Ovary (tissue), 9 donors: Measurements from ENCODE around the gene ELAVL1. TPM values are rescaled to one million over a fixed set of nuclear protein-coding genes. Genes with fewer than 3 reads are reported as not detected.

Experiments
- DNase-seq, 5 donors: peaks; one replicate each; pipeline ENCODE4 v3.0.0-alpha.2; 2019 to 2020
- H3K27ac ChIP-seq, 2 donors: fragments of 200-600 bp; one replicate each; pipeline versions ENCODE4 v1.5.1 to v1.8.0; 2019 to 2022
- H3K27me3 ChIP-seq: fragments of 200-600 bp; one replicate; pipeline ENCODE4 v1.8.0; 2022
- H3K36me3 ChIP-seq: fragments of 200-600 bp; sonication (generic); one replicate; pipeline ENCODE4 v1.5.1; 2019
- H3K4me1 ChIP-seq: one replicate; pipeline ENCODE4 v1.8.1; 2013; ENCODE audit warnings: mild to moderate bottlenecking, moderate library complexity; ENCODE audit not compliant: insufficient read depth
- H3K4me3 ChIP-seq: fragments of 200-600 bp; sonication (generic); one replicate; pipeline ENCODE4 v1.5.1; 2017
- H3K9me3 ChIP-seq, 2 donors: fragments of 200-600 bp in 1 of 2; sonication (generic) in 1 of 2; one replicate each; pipeline versions ENCODE4 v1.5.1 to v1.8.1; 2013 to 2019; ENCODE audit warnings: mild to moderate bottlenecking in 1 of 2, moderate library complexity in 1 of 2
- CTCF ChIP-seq, 3 donors: fragments of 450-650 bp in 2 of 3; fragments of 200-600 bp in 1 of 3; IDR thresholded peaks; one replicate each; pipeline versions ENCODE4 v1.5.1 to v1.8.0; 2016 to 2022; ENCODE audit warnings: antibody characterized with exemption in 3 of 3, mild to moderate bottlenecking in 1 of 3
- EP300 ChIP-seq: sonication (generic); formaldehyde crosslinking; IDR thresholded peaks from one replicate; pipeline ENCODE4 v1.6.1; 2017; ENCODE audit warnings: antibody characterized with exemption
- POLR2A ChIP-seq: fragments of 450-650 bp; IDR thresholded peaks from one replicate; pipeline ENCODE4 v1.6.1; 2017; ENCODE audit warnings: antibody characterized with exemption, mild to moderate bottlenecking, moderate library complexity
- WGBS, 3 donors: extraction: QIAGEN DNeasy Blood & Tissue Kit in 1 of 3; methylation state at CpG; one replicate each; pipeline versions ENCODE4 v1.1.5 to v1.1.7; 2013 to 2017; 5-methylcytosine and 5-hydroxymethylcytosine counted together
- intact Hi-C, 4 donors: fragments of 100-400 bp; cut with DNase I; formaldehyde crosslinking; loops; one replicate each; pipeline versions ENCODE4 v1.11.0 to v1.15.1; 2022 to 2023
- polyA plus RNA-seq, 2 donors: library from polyadenylated mRNA; stranded (reverse); fragments of 200-250 nt in 1 of 2; fragments of 350-450 nt in 1 of 2; fragmentation: Illumina TruSeq in 1 of 2; extraction: RNeasy Lipid Tissue Mini Kit (QIAGEN cat#74804) in 1 of 2; gene quantifications; one replicate each; pipeline ENCODE4 v1.2.3, GENCODE V29; 2013 to 2014
- total RNA-seq, 7 donors: library from RNA; depleted of rRNA in 2 of 7; stranded (reverse); fragments of >200 nt in 2 of 7; fragmentation: NEBNext Ultra II Directional in 3 of 7; extraction: Animal tissue kit (Norgen Biotek cat#: 25700) in 3 of 7; gene quantifications; one replicate each; pipeline versions ENCODE4 v1.1.0 to v1.2.4, GENCODE V29; 2016 to 2023
- donor health status: DM: no; HTN: no; CAD: no; lungs with moderate emphysema.
- donor health status: DM: no; HTN: no; CAD: no.
- donor health status: Bipolar disorder and iron deficiency.
- donor health status: DM: yes; HTN: yes; CAD: no.
- donor health status: DM: no; HTN: no; CAD: no.
- donor health status: DM: yes; HTN: yes; CAD: no.

Gene ELAVL1
- total and polyA plus RNA-seq, 9 donors = 13.8 to 78.4 (median 63.5) TPM

GRCh38 chr19:7976461-7976860, 29.0 kb downstream of the ELAVL1 start:
- TF ChIP-seq EP300 = no peak
- Histone ChIP-seq H3K4me3 (no peak overlapping the region), H3K9me3 (no peaks in the 10 kb centered on the region), H3K27ac (no peak overlapping the region), H3K27me3 (no peaks in the 10 kb centered on the region), H3K4me1 (no peaks in the 10 kb centered on the region), H3K36me3 (no peaks in the 10 kb centered on the region)
- intact Hi-C loops = no loop called here
- DNase-seq = no peak
- WGBS, 3 donors = 77 to 97% (median 96%) methylated on average over 4 of the region's 4 CpGs

- Histone ChIP-seq H3K4me3 (no peak overlapping the region), H3K27ac (no peak overlapping the region), H3K4me1 (no peaks in the 10 kb centered on the region), H3K36me3 (no peaks in the 10 kb centered on the region), H3K9me3 (no peaks in the 10 kb centered on the region), H3K27me3 (no peaks in the 10 kb centered on the region)
- TF ChIP-seq POLR2A (no peak), CTCF (IDR thresholded peaks at IDR 0.05) (no peak), EP300 (no peak)
- intact Hi-C loops = no loop called here
- DNase-seq = no peak
- 76 to 85% (median 82%) methylated on average over 7 of the region's 7 CpGs for WGBS, 3 donors
Measured at GRCh38 chr19:7975037-7975436, 30.4 kb downstream of the ELAVL1 start.

GRCh38 chr19:7973883-7974282, 31.6 kb downstream of the ELAVL1 start:
- Histone ChIP-seq H3K27me3 (no peaks in the 10 kb centered on the region), H3K36me3 (no peaks in the 10 kb centered on the region), H3K27ac (no peak overlapping the region), H3K9me3 (no peaks in the 10 kb centered on the region), H3K4me3 (no peak overlapping the region), H3K4me1 (no peaks in the 10 kb centered on the region)
- intact Hi-C loops = no loop called here
- DNase-seq = no peak
- WGBS, 3 donors = 89 to 93% (median 92%) methylated on average over 11 to 12 of the region's 12 CpGs
- TF ChIP-seq EP300 = no peak
- TF ChIP-seq POLR2A = no peak
- TF ChIP-seq CTCF (IDR thresholded peaks at IDR 0.05) = no peak

- WGBS, 3 donors = 78 to 81% (median 79%) methylated on average over 34 to 35 of the region's 35 CpGs
- H3K36me3 ChIP-seq = no peaks in the 10 kb centered on the region
- no peak overlapping the region for H3K27ac ChIP-seq
- H3K4me1 ChIP-seq = no peaks in the 10 kb centered on the region
- H3K4me3 ChIP-seq = no peak overlapping the region
- H3K9me3 ChIP-seq = no peaks in the 10 kb centered on the region
- TF ChIP-seq EP300 = no peak
- TF ChIP-seq CTCF (IDR thresholded peaks at IDR 0.05) = no peak
- no peak for TF ChIP-seq POLR2A
- H3K27me3 ChIP-seq = no peaks in the 10 kb centered on the region
- no peak for DNase-seq
- intact Hi-C loops = no loop called here
Measured at GRCh38 chr19:7971553-7972520, 33.6 kb downstream of the ELAVL1 start.
